ENCODE measurements around the gene HOXB3. TPM values are rescaled to one million over a fixed set of nuclear protein-coding genes. Genes with fewer than 3 reads are reported as not detected.

Gene HOXB3
- total RNA-seq, 1 donor from 2014 or later: not detected

GRCh38 chr17:48609033-48609432, 19.0 kb upstream of the HOXB3 start:
- no peak for FAIRE-seq
- no peak for TF ChIP-seq EZH2 (IDR thresholded peaks at IDR 0.05; ENCODE audit: insufficient read depth, low read length)
- TF ChIP-seq, protein P1, sequence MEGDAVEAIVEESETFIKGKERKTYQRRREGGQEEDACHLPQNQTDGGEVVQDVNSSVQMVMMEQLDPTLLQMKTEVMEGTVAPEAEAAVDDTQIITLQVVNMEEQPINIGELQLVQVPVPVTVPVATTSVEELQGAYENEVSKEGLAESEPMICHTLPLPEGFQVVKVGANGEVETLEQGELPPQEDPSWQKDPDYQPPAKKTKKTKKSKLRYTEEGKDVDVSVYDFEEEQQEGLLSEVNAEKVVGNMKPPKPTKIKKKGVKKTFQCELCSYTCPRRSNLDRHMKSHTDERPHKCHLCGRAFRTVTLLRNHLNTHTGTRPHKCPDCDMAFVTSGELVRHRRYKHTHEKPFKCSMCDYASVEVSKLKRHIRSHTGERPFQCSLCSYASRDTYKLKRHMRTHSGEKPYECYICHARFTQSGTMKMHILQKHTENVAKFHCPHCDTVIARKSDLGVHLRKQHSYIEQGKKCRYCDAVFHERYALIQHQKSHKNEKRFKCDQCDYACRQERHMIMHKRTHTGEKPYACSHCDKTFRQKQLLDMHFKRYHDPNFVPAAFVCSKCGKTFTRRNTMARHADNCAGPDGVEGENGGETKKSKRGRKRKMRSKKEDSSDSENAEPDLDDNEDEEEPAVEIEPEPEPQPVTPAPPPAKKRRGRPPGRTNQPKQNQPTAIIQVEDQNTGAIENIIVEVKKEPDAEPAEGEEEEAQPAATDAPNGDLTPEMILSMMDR (IDR thresholded peaks at IDR 0.05; ENCODE audit: insufficient read depth, low read depth, low read length): no peak
- Histone ChIP-seq H3K4me1 (ENCODE audit: insufficient read depth, low read length) (peaks cover 2% of the 10 kb centered on the region), H4K20me1 (ENCODE audit: insufficient read depth, low read length) (peaks cover 19% of the 10 kb centered on the region), H3K36me3 (ENCODE audit: insufficient read depth, low read length) (no peaks in the 10 kb centered on the region), H3K79me2 (ENCODE audit: insufficient read depth, low read length) (no peaks in the 10 kb centered on the region), H3K4me2 (ENCODE audit: low read length) (no peak overlapping the region), H2AFZ (ENCODE audit: low read depth, low read length) (no peak overlapping the region), H3K9me3 (ENCODE audit: insufficient read depth, low read depth, low read length) (peaks cover 3% of the 10 kb centered on the region), H3K9ac (ENCODE audit: low read length) (no peak overlapping the region), H3K27ac (ENCODE audit: low read depth, low read length) (no peak overlapping the region), H3K4me3 (ENCODE audit: insufficient read depth, low read depth, low read length) (no peak overlapping the region), H3K27me3 (ENCODE audit: insufficient read depth, low read length) (peaks cover 88% of the 10 kb centered on the region)
- no peaks in the 10 kb centered on the region for H3K4me1 Mint-ChIP-seq (ENCODE audit: low read depth, unreplicated experiment)
- no peak for DNase-seq (ENCODE audit: low read depth)
- H3K27me3 Mint-ChIP-seq (ENCODE audit: low read depth, unreplicated experiment): peaks cover 82% of the 10 kb centered on the region
- peaks cover 38% of the 10 kb centered on the region for H3K9me3 Mint-ChIP-seq (ENCODE audit: unreplicated experiment)
- no peak overlapping the region for H3K27ac Mint-ChIP-seq (ENCODE audit: unreplicated experiment)
- H3K36me3 Mint-ChIP-seq (ENCODE audit: low read depth, unreplicated experiment): no peaks in the 10 kb centered on the region
- H3K4me3 Mint-ChIP-seq (ENCODE audit: unreplicated experiment): no peak overlapping the region

DNA sequence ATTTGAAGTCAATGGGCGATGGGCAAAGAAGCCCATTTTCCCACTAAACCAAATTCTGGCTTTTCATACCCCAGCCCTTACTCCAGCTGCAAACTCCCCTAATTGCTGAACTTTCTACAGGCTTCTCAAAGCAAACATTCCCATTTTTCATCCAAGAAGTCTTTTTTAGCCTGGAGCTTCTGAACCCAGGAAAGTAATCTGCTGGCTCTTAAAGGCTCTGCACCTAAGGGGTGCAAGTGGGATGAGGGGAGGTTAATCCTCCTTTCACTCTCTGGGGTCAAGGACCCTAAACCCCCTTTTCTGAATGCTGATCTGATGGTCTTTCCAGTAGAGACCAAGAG, 18.4 kb upstream of the HOXB3 start:
- H3K27ac Mint-ChIP-seq (ENCODE audit: unreplicated experiment): no peak overlapping the region
- H3K79me2 ChIP-seq (ENCODE audit: insufficient read depth, low read length): no peaks in the 10 kb centered on the region

More for the DNA sequence above, 18.4 kb upstream of the HOXB3 start:
- Histone ChIP-seq H3K9ac (ENCODE audit: low read length) (no peak overlapping the region), H4K20me1 (ENCODE audit: insufficient read depth, low read length) (peaks cover 15% of the 10 kb centered on the region), H3K4me3 (ENCODE audit: insufficient read depth, low read depth, low read length) (no peak overlapping the region), H3K4me1 (ENCODE audit: insufficient read depth, low read length) (peaks cover 2% of the 10 kb centered on the region), H3K27ac (ENCODE audit: low read depth, low read length) (no peak overlapping the region), H3K4me2 (ENCODE audit: low read length) (no peak overlapping the region), H2AFZ (ENCODE audit: low read depth, low read length) (no peak overlapping the region), H3K36me3 (ENCODE audit: insufficient read depth, low read length) (no peaks in the 10 kb centered on the region), H3K27me3 (ENCODE audit: insufficient read depth, low read length) (peaks cover 89% of the 10 kb centered on the region), H3K9me3 (ENCODE audit: insufficient read depth, low read depth, low read length) (peaks cover 3% of the 10 kb centered on the region)
- Mint-ChIP-seq H3K4me3 (ENCODE audit: unreplicated experiment) (no peak overlapping the region), H3K36me3 (ENCODE audit: low read depth, unreplicated experiment) (no peaks in the 10 kb centered on the region), H3K4me1 (ENCODE audit: low read depth, unreplicated experiment) (no peaks in the 10 kb centered on the region), H3K27me3 (ENCODE audit: low read depth, unreplicated experiment) (peaks cover 82% of the 10 kb centered on the region), H3K9me3 (ENCODE audit: unreplicated experiment) (peaks cover 39% of the 10 kb centered on the region)
- FAIRE-seq (no peak), DNase-seq (ENCODE audit: low read depth) (no peak)
- TF ChIP-seq, protein P1 (IDR thresholded peaks at IDR 0.05; ENCODE audit: insufficient read depth, low read depth, low read length): no peak
- TF ChIP-seq EZH2 (IDR thresholded peaks at IDR 0.05; ENCODE audit: insufficient read depth, low read length): no peak

Data from astrocyte (in vitro differentiated cells and primary cell).